ENCODE data around the gene FNBP1. TPM values are rescaled to one million over a fixed set of nuclear protein-coding genes. Genes with fewer than 3 reads are reported as not detected.

The FNBP1 gene
- total and polyA plus RNA-seq, 7 donors: 12.5 to 172 (median 92.8) TPM

- TF ChIP-seq CTCF (IDR thresholded peaks at IDR 0.05) (peak; percentile 94 to 99 (median 98)), POLR2A (IDR thresholded peaks at IDR 0.05) (no peak), POLR2AphosphoS5 (IDR thresholded peaks at IDR 0.05) (peak in 3 of 4 donors; percentile 62 to 80 (median 68)), EP300 (IDR thresholded peaks at IDR 0.05) (peak in 1 of 4 donors; percentile 6)
- Histone ChIP-seq H3K4me3 (peak overlapping the region; percentile 8 to 36 (median 31)), H3K27ac (peak overlapping the region; percentile 79 to 88 (median 86)), H3K4me1 (peaks cover 0 to 72% (median 68%) of the 10 kb centered on the region in 4 donors), H3K36me3 (peaks cover 4 to 28% (median 20%) of the 10 kb centered on the region in 4 donors), H3K27me3 (no peaks in the 10 kb centered on the region), H3K9me3 (no peaks in the 10 kb centered on the region)
- peak; percentile 97 for DNase-seq
- intact Hi-C loops (cut with DNase I): loop anchor here (1.0 to 10.0 kb wide), 5 partner anchors 47 to 449 kb away; partner anchors contain the start of gene FNBP1
- WGBS, 2 donors: 0 to 1% methylated on average over 27 of the region's 27 CpGs
These were observed 157.3 kb downstream of the FNBP1 start for GRCh38 chr9:129885670-129886106.

GRCh38 chr9:129885018-129885669, 157.8 kb downstream of the FNBP1 start:
- Histone ChIP-seq H3K27ac (peak overlapping the region; percentile 79 to 88 (median 86)), H3K27me3 (no peaks in the 10 kb centered on the region), H3K36me3 (peaks cover 4 to 29% (median 18%) of the 10 kb centered on the region in 4 donors), H3K9me3 (no peaks in the 10 kb centered on the region), H3K4me3 (peak overlapping the region in 3 of 4 donors; percentile 26 to 36 (median 36)), H3K4me1 (peaks cover 0 to 72% (median 68%) of the 10 kb centered on the region in 4 donors)
- TF ChIP-seq CTCF (IDR thresholded peaks at IDR 0.05) (peak in 2 of 4 experiments; percentile 22 to 25), EP300 (IDR thresholded peaks at IDR 0.05) (no peak), POLR2A (IDR thresholded peaks at IDR 0.05) (no peak), POLR2AphosphoS5 (IDR thresholded peaks at IDR 0.05) (peak in 1 of 4 donors; percentile 37)
- intact Hi-C loops (cut with DNase I): loop anchor here (1.0 to 10.0 kb wide), 5 partner anchors 47 to 450 kb away; partner anchors contain the start of gene FNBP1
- peak; percentile 81 for DNase-seq
- WGBS, 2 donors: 17 to 19% methylated on average over 27 of the region's 27 CpGs

- H3K36me3 ChIP-seq: peaks cover 0 to 29% (median 12%) of the 10 kb centered on the region in 4 donors
- 3 to 6% methylated on average over 24 of the region's 24 CpGs for WGBS, 2 donors
- TF ChIP-seq CTCF (IDR thresholded peaks at IDR 0.05) (no peak), POLR2AphosphoS5 (IDR thresholded peaks at IDR 0.05) (peak; percentile 48 to 74 (median 56)), EP300 (IDR thresholded peaks at IDR 0.05) (no peak), POLR2A (IDR thresholded peaks at IDR 0.05) (peak in 1 of 2 donors; percentile 26)
- peak overlapping the region in 3 of 4 donors; percentile 26 to 36 (median 36) for H3K4me3 ChIP-seq
- peaks cover 0 to 77% (median 66%) of the 10 kb centered on the region in 4 donors for H3K4me1 ChIP-seq
- H3K27ac ChIP-seq: peak overlapping the region; percentile 79 to 88 (median 86)
- H3K9me3 ChIP-seq: no peaks in the 10 kb centered on the region
- intact Hi-C loops (cut with DNase I): loop anchor here (1.0 to 10.0 kb wide), 6 partner anchors 48 to 450 kb away; partner anchors contain the start of gene FNBP1
- no peaks in the 10 kb centered on the region for H3K27me3 ChIP-seq
- peak; percentile 94 for DNase-seq
These were observed 158.6 kb downstream of the FNBP1 start for GRCh38 chr9:129884220-129885017.

GRCh38 chr9:129881547-129882324, 161.3 kb downstream of the FNBP1 start:
- Histone ChIP-seq H3K36me3 (peaks cover 0 to 22% (median 5%) of the 10 kb centered on the region in 4 donors), H3K4me1 (peaks cover 0 to 55% (median 48%) of the 10 kb centered on the region in 4 donors), H3K27me3 (no peaks in the 10 kb centered on the region), H3K27ac (peak overlapping the region; percentile 18 to 61 (median 42)), H3K4me3 (no peak overlapping the region), H3K9me3 (no peaks in the 10 kb centered on the region)
- WGBS, 2 donors: 83 to 90% methylated on average over 19 of the region's 19 CpGs
- no peak for DNase-seq
- TF ChIP-seq EP300 (IDR thresholded peaks at IDR 0.05) (no peak), CTCF (IDR thresholded peaks at IDR 0.05) (no peak), POLR2A (IDR thresholded peaks at IDR 0.05) (no peak), POLR2AphosphoS5 (IDR thresholded peaks at IDR 0.05) (peak in 1 of 4 donors; percentile 9)
- intact Hi-C loops (cut with DNase I): loop anchor here (5.0 to 10.0 kb wide), 2 partner anchors 356 to 453 kb away; no protein-coding TSS in a partner anchor

All from sigmoid colon (tissue), 7 donors.